K562 (cell line): ENCODE measurements around the gene NRAP. TPM values are rescaled to one million over a fixed set of nuclear protein-coding genes. Genes with fewer than 3 reads are reported as not detected.

Experiments
- ATAC-seq: fragments of 200-7000 bp; cut with Tn5 transposase; 3 replicates; pipeline ENCODE4 v1.9.1; 2020; ENCODE audit warnings: moderate library complexity
- BruUV-seq: library from RNA; stranded (reverse); fragments of 400-500 nt; replicated peaks from 2 replicates; lab custom pipeline; 2021; lab: Mats Ljungman, UMichigan
- CTCF ChIA-PET: fragments of 300-600 bp; formaldehyde crosslinking; extraction: SDS; loops from one replicate; lab custom pipeline; 2021; ENCODE audit warnings: low intra/inter-chr PET ratio; lab: Yijun Ruan, JAX
- POLR2A ChIA-PET: fragments of 300-600, 350-650 bp; sonication (Branson Sonifier 250); formaldehyde crosslinking; extraction: SDS; loops from one replicate; lab custom pipeline; 2021; ENCODE audit warnings: antibody characterized with exemption, inconsistent platforms; lab: Yijun Ruan, JAX
- DNase-seq, 4 experiments: peaks; one replicate each; pipeline versions ENCODE4 v3.0.0 to v3.0.0-alpha.2; 2011 to 2018; ENCODE audit warnings: low spot score in 3 of 4, mixed read lengths in 3 of 4; ENCODE audit errors: extremely low read depth in 1 of 4
- FAIRE-seq: peaks from 2 replicates; lab custom pipeline; 2011; peaks lifted over from hg19 to GRCh38; lab: Jason Lieb, UNC
- H2AFZ ChIP-seq: 2 replicates; pipeline ENCODE4 v1.6.0; 2011; ENCODE audit warnings: low read depth, low read length, control low read depth, inconsistent platforms
- H3K27ac ChIP-seq: fragments of 200-600 bp; 3 replicates; pipeline ENCODE4 v1.8.0; 2011; ENCODE audit warnings: low read depth, mild to moderate bottlenecking, control low read depth, inconsistent platforms, low read length, moderate library complexity, mixed read lengths; ENCODE audit errors: extremely low read depth
- H3K27me3 ChIP-seq, 2 experiments: fragments of 300-600 bp in 1 of 2; 2 replicates in 1 of 2; 3 replicates in 1 of 2; pipeline versions ENCODE4 v1.6.0 to v1.8.0; 2011; ENCODE audit warnings: inconsistent platforms in 2 of 2, low read length in 2 of 2, mild to moderate bottlenecking in 1 of 2, mixed read lengths in 1 of 2, moderate library complexity in 1 of 2; ENCODE audit not compliant: control insufficient read depth in 2 of 2, insufficient read depth in 2 of 2
- H3K36me3 ChIP-seq: fragments of 300-600 bp; 3 replicates; pipeline ENCODE4 v1.8.0; 2011; ENCODE audit warnings: mild to moderate bottlenecking, low read length, inconsistent platforms; ENCODE audit not compliant: control insufficient read depth, insufficient read depth
- H3K4me1 ChIP-seq, 2 experiments: fragments of 200-600 bp in 1 of 2; replicated peaks in 1 of 2; 2 replicates in 1 of 2; 3 replicates in 1 of 2; pipeline versions ENCODE4 v1.5.1 to v1.8.0; 2011; ENCODE audit warnings: inconsistent platforms in 2 of 2, low read length in 2 of 2, mild to moderate bottlenecking in 1 of 2, mixed read lengths in 1 of 2, moderate library complexity in 1 of 2; ENCODE audit not compliant: control insufficient read depth in 2 of 2, insufficient read depth in 2 of 2
- H3K4me2 ChIP-seq: 2 replicates; pipeline ENCODE4 v1.6.1; 2011; ENCODE audit warnings: low read length, control low read depth, inconsistent platforms, mixed read lengths; ENCODE audit not compliant: insufficient read depth
- H3K4me3 ChIP-seq: fragments of 200-600 bp; sonication (generic), shearing (Covaris generic); 2 replicates; pipeline ENCODE4 v1.5.1; 2016; ENCODE audit warnings: control low read depth, inconsistent platforms
- H3K79me2 ChIP-seq: fragments of 200-600 bp; 3 replicates; pipeline ENCODE4 v1.8.0; 2011; ENCODE audit warnings: low read length, inconsistent platforms; ENCODE audit not compliant: control insufficient read depth, insufficient read depth
- H3K9ac ChIP-seq, 2 experiments: 2 replicates each; pipeline versions ENCODE4 v1.6.0 to v1.6.1; 2011; ENCODE audit warnings: low read depth in 2 of 2, low read length in 2 of 2, control low read depth in 1 of 2, inconsistent platforms in 1 of 2, mild to moderate bottlenecking in 1 of 2, mixed read lengths in 1 of 2; ENCODE audit not compliant: insufficient read depth in 1 of 2
- H3K9me1 ChIP-seq: one replicate; pipeline ENCODE4 v1.6.0; 2011; ENCODE audit warnings: inconsistent platforms, mild to moderate bottlenecking, low read length, moderate library complexity; ENCODE audit not compliant: control insufficient read depth, insufficient read depth
- H3K9me3 ChIP-seq: replicated peaks from 2 replicates; pipeline ENCODE4 v1.5.1; 2011; ENCODE audit warnings: low read depth, low read length, inconsistent platforms; ENCODE audit not compliant: control insufficient read depth, insufficient read depth
- H4K20me1 ChIP-seq: replicated peaks from 2 replicates; pipeline ENCODE4 v1.6.1; 2011; ENCODE audit warnings: low read length, inconsistent platforms, mixed read lengths; ENCODE audit not compliant: control insufficient read depth, insufficient read depth
- CBFB ChIP-seq: sonication (generic); formaldehyde crosslinking; IDR thresholded peaks from 2 replicates; pipeline ENCODE4 v1.4.0; 2020; ENCODE audit warnings: mild to moderate bottlenecking, missing genetic modification reagents
- FOXA1 ChIP-seq: fragments of 450-650 bp; IDR thresholded peaks from 2 replicates; pipeline ENCODE4 v1.6.1; 2016; ENCODE audit warnings: mild to moderate bottlenecking, borderline replicate concordance
- HES1 ChIP-seq: fragments of 450-650 bp; IDR thresholded peaks from 2 replicates; pipeline ENCODE4 v1.6.1; 2016; ENCODE audit warnings: low read depth, mild to moderate bottlenecking, moderate library complexity
- NCOA4 ChIP-seq: fragments of 450-650 bp; IDR thresholded peaks from 2 replicates; pipeline ENCODE4 v1.6.1; 2018; ENCODE audit warnings: mild to moderate bottlenecking; ENCODE audit not compliant: partially characterized antibody
- RB1 ChIP-seq: fragments of 450-650 bp; IDR thresholded peaks from 2 replicates; pipeline ENCODE4 v1.6.1; 2017; ENCODE audit warnings: low read depth, mild to moderate bottlenecking
- TAL1 ChIP-seq: fragments of 450-650 bp; IDR thresholded peaks from 2 replicates; pipeline ENCODE4 v1.6.1; 2016; ENCODE audit warnings: mild to moderate bottlenecking
- THRAP3 ChIP-seq: fragments of 450-650 bp; IDR thresholded peaks from 2 replicates; pipeline ENCODE4 v1.6.1; 2016; ENCODE audit warnings: mild to moderate bottlenecking, inconsistent platforms, borderline replicate concordance
- ZFP1 ChIP-seq: fragments of 450-650 bp; formaldehyde crosslinking; IDR thresholded peaks from 2 replicates; pipeline ENCODE4 v1.4.0; 2020; ENCODE audit warnings: mild to moderate bottlenecking, mixed read lengths
- ZNF778 ChIP-seq: fragments of 450-650 bp; formaldehyde crosslinking; IDR thresholded peaks from 2 replicates; pipeline ENCODE4 v1.4.0; 2020; ENCODE audit warnings: mild to moderate bottlenecking, moderate library complexity
- WGBS: fragments of 100-300 bp; shearing (Covaris generic); methylation state at CpG from one replicate; pipeline ENCODE4 v1.1.6; 2016; ENCODE audit warnings: low coverage, mixed read lengths; ENCODE audit not compliant: insufficient coverage; ENCODE audit errors: missing lambda C conversion rate; 5-methylcytosine and 5-hydroxymethylcytosine counted together
- in situ Hi-C: fragments of 300-500 bp; cut with MboI; formaldehyde crosslinking; loops from 4 replicates; pipeline ENCODE4 v1.15.0; 2018; ENCODE audit warnings: inconsistent platforms, mixed read lengths
- intact Hi-C: fragments of 100-400 bp; cut with micrococcal nuclease; formaldehyde crosslinking; loops from 2 replicates; pipeline ENCODE4 v1.14.2; 2022
- polyA plus RNA-seq, 8 experiments: library from polyadenylated mRNA; depleted of rRNA in 4 of 8; stranded (reverse) in 5 of 8; unstranded in 3 of 8; fragments of >200 nt; fragmentation: Nextera tagmentation in 2 of 8; fragmentation: Illumina TruSeq in 1 of 8; extraction: Ambion mirVana in 2 of 8; extraction: Trizol in 1 of 8; gene quantifications; 2 replicates each; pipeline versions ENCODE4 v1.2.1 to v1.2.3, GENCODE V29; 2011 to 2014; ENCODE audit warnings: inconsistent platforms in 1 of 8, missing spikeins in 1 of 8
- total RNA-seq, 7 experiments: library from RNA; depleted of rRNA in 6 of 7; stranded (reverse); fragments of >200 nt in 6 of 7; fragmentation: Illumina TruSeq in 2 of 7; extraction: Trizol in 2 of 7; gene quantifications; 2 replicates each; pipeline versions ENCODE4 v1.2.1 to v1.2.3, GENCODE V29; 2011 to 2021; ENCODE audit warnings: low replicate concordance in 1 of 7
- TF ChIP-seq, protein P1 (sequence below): fragments of 450-650 bp; formaldehyde crosslinking; IDR thresholded peaks from 2 replicates; pipeline ENCODE4 v1.4.0; 2020; ENCODE audit warnings: mild to moderate bottlenecking, mixed read lengths

NRAP gene
- total and polyA plus RNA-seq, 9 of the 15 experiments (the other 6 are each of a cell fraction or from before 2014, with no cell fraction given) = not detected

DNA sequence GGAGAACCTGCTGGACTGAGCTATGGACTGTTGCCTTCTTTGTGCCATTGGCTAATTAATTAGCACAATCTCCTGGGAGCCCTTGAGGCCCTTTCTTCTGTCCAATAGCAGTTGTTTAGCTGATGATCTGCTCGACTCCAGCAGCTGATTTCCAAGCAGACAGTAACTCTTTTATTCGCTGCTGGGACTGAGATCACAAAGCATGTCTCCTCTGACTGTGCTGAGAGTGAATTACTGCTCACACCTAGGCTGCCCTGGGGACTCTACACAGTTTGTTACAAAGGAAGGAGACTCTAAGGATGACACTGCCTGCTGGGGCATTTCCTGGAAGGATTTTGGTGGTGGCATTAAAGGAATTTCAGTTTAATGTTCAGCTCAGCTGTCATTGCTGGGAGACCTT, 47.3 kb upstream of the NRAP start:
- Histone ChIP-seq H3K9me1 (no peaks in the 10 kb centered on the region), H3K27me3 (peaks cover 5 to 21% of the 10 kb centered on the region in 2 experiments; a peak in 4 of 5 replicates), H3K4me2 (no peak overlapping the region), H4K20me1 (no peaks in the 10 kb centered on the region), H3K4me3 (no peak overlapping the region), H3K9me3 (no peaks in the 10 kb centered on the region), H3K4me1 (no peaks in the 10 kb centered on the region; a peak in 1 of 5 replicates), H2AFZ (no peak overlapping the region), H3K36me3 (no peaks in the 10 kb centered on the region), H3K9ac (no peak overlapping the region), H3K27ac (no peak overlapping the region), H3K79me2 (no peaks in the 10 kb centered on the region)
- in situ Hi-C loops (no loop called here), intact Hi-C loops (no loop called here)
- TF ChIP-seq FOXA1 = no peak
- no peak for TF ChIP-seq ZFP1
- no peak for TF ChIP-seq NCOA4
- TF ChIP-seq HES1 = no peak
- no peak for TF ChIP-seq CBFB
- no peak for TF ChIP-seq ZNF778 (CRISPR knock-in tag)
- no peak for TF ChIP-seq TAL1
- TF ChIP-seq RB1 = no peak
- TF ChIP-seq THRAP3 = no peak
- TF ChIP-seq, protein P1, sequence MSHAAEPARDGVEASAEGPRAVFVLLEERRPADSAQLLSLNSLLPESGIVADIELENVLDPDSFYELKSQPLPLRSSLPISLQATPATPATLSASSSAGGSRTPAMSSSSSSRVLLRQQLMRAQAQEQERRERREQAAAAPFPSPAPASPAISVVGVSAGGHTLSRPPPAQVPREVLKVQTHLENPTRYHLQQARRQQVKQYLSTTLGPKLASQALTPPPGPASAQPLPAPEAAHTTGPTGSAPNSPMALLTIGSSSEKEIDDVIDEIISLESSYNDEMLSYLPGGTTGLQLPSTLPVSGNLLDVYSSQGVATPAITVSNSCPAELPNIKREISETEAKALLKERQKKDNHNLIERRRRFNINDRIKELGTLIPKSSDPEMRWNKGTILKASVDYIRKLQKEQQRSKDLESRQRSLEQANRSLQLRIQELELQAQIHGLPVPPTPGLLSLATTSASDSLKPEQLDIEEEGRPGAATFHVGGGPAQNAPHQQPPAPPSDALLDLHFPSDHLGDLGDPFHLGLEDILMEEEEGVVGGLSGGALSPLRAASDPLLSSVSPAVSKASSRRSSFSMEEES (CRISPR knock-in tag) = no peak
- CTCF ChIA-PET = no interaction called here
- ATAC-seq (no peak), FAIRE-seq (no peak), DNase-seq (no peak)
- POLR2A ChIA-PET = no interaction called here
- 0% methylated on average over 1 of the region's 2 CpGs for WGBS
- no TSS peak for BruUV-seq
